Thyroid gland (tissue), 4 donors: ENCODE measurements around the gene CARMIL1.

Source experiments
- CTCF ChIP-seq, 6 experiments: fragments of 200-600 bp in 3 of 6; fragments of 450-650 bp in 3 of 6; sonication (generic) in 3 of 6; IDR thresholded peaks; one replicate each; pipeline ENCODE4 v1.5.1; 2016 to 2019; ENCODE audit warnings: antibody characterized with exemption in 6 of 6, mild to moderate bottlenecking in 2 of 6, inconsistent platforms in 1 of 6, moderate library complexity in 1 of 6
- POLR2A ChIP-seq, 2 donors: fragments of 450-650 bp; IDR thresholded peaks; one replicate each; pipeline ENCODE4 v1.6.1; 2017; ENCODE audit warnings: antibody characterized with exemption in 2 of 2, mild to moderate bottlenecking in 2 of 2, moderate library complexity in 1 of 2

DNA sequence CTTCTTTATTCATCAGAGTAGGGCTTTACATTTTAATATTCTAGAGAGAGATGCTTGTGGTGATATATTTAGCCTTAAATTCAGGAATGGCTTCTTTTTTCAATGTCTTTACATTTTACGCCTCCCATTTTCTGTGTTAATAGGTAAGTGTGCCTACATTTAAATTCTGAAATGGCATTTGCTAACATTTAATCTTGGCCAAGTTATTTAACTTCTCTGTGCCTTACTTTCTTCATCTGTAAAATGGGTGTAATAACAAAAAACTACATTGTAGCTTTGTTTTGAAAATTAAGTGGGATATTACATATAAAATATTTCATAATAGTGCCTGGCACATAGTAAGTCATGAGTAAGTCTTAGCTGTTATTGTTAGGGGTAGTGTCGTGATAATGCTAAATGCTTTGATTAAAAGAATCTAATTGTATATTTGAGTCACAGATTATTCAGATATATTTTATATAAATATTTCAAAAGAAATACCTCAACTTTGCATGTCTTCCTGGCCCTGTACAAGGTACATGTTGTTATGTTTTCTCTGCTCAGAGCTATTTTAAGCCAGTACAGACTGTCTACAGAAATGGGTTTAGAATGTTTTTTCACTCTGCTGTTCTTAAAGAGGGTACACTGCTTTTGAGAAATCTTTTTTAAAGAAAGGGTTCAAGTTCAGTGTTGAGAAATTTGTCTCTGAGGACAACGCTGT is 18.8 kb downstream of the CARMIL1 start:
- no peak for TF ChIP-seq POLR2A (IDR thresholded peaks at IDR 0.05)
- TF ChIP-seq CTCF (IDR thresholded peaks at IDR 0.05) = no peak
